RCC 7860 (cell line): ENCODE results near the gene ABCF2.

Experiments used
- DNase-seq: peaks from one replicate; pipeline ENCODE4 v3.0.0-alpha.2; 2015; ENCODE audit warnings: low spot score
- FAIRE-seq: peaks from 2 replicates; lab custom pipeline; 2012; peaks lifted over from hg19 to GRCh38; lab: Jason Lieb, UNC

ABCF2 gene

DNA sequence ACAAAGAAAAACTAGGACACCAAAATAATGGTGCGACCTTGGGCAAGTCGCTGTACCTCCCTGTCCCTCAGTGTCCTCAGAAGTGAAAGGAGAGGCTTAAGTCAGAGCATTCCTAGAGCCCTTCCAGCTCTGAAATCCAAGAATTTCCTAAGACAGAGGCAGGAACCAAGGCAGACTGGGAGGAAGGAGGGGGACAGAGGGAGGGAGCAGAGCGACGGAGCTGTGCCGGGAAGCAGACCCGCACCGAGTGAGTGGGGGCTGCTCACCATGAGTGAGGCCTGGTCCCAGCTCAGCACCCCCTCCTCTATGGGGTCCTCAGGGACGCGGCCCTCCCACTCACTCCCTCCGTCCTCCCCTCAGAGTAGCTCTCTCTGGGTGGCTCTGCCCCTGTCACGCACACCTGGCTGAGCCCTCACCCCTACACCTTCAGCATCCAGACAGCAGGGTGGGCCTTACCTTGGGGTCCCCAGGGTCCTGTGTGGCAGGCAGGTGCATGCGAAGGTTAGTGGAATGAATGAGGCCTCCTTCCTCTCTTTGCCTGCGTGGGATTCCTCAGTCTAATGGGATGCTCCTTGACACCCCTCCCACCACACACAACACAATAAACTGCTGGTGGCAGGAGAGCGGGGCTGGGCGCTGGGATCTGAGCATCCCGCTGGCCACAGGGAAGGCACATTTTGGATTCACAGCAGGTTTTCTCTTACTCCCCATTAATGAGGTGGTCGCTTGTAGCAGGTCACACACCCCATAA lies 26.1 kb upstream of the ABCF2 start:
- DNase-seq (no peak), FAIRE-seq (no peak)

DNA sequence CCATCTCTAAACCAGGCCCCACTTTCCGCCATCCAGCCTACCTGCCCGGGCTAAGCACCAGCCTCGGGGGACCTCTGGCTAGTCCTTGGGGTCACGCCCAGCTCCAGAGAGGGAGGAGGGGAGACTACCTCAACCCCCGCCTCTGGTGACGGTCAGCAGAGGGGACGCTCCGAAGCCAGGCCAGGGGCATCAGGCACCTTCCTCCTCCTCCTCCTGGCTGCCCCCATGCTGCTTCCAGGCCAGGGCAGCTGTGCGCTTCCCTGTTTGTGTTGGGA lies 25.5 kb upstream of the ABCF2 start:
- no peak for DNase-seq
- FAIRE-seq: no peak

DNA sequence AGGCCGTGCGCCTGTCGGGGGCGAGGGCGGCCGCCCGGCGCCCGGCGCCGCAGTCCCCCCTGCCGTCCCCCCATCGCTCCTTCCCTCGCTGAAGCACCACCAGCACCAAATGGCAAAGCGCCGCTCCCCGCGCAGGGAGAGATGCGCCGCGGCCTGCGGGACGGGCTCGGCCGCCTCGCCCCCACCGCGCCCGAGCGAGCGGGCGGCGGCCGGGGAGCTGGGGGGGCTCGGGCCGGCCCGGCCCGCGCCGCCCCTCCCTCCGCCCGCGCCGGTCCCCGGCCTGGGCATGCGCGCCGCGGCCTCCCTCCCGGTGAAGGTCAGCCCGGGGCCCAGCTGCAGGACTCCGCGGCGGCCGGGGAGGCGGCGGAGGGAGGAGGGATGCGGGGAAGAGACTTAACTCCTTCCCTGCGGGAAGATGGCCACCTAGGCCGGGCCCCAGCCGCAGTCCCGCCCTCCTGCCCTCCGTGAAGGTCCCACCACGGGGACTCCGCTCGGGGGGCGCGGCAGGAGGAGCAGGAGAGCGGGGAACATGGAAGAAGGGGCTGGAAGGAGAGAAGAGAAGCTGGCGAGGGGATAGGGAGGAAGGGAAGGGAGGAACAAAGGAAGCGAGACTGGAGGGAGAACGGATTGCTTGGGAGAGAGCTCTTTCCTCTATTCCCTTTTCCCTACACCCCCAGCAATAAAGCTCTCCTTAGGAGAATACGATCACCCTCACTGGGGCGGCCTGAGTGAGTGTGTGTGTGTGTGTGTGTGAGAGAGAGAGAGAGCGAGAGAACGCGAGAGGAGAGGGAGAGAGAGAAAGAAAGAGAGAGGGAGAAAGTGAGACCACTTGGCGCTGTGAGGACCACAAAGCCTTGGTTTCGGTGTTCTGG lies 24.9 kb upstream of the ABCF2 start:
- FAIRE-seq (no peak), DNase-seq (no peak)

DNA sequence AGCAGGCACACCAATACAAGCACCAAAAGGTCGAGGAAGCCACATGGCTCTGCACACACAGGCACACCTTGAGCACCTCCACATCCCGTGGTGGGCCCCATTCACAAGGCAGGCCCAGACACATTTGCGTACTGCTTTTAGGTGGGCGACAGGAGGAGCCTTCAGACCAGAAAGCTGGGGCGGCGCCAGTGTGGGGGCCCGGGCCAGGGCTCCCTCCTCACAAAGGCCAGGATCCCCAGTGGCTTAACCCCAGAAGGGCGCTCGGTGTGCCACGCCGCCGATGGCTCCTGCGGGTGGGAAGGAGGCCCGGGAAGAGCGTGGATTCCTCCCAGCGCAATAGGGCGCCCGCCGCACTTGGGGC lies 24.3 kb upstream of the ABCF2 start:
- DNase-seq (no peak), FAIRE-seq (no peak)

DNA sequence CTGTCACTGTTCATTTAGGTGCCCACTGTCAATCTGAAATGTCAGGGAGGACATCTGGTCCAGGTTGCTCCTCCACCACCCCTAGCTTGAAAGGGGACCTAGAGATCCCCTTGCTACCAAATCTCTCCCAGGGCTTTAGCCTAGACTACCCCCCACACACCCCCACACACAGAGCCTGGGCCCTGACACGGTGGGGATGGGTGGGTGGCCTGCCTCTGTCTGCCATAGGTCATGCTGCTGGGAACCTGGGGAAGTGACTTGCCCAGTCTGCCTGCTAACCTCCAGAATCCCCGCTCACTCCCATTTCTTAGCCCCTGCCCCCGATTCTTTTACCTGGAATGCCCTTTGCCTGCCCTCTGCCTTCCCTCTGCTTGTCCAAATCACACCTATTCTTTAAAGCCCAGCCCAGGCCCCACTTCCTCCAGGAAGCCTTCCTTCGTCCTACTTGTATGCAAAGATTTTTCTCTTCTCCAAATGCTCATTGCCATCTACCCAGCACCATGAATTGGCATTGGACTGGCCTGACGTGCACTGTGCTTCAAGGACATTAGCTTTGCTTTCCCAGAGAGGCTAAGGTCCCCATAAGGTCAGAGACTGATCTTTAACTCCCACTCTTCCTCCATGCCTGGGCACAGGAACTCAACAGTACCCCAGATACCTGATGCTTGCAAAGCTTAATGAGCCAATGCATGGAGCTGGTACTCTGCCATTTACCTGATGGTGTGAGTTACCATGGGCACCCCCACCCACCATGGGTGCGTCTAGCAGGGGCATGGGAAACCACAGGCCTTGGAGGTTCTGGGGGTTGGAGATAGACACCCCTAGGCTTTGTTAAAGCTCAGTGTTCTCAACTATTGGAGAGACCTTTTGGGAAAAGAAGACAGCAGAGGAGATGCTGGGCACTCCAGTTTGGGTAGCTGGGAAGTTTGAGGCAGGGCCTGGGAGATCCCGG lies 23.5 kb upstream of the ABCF2 start:
- FAIRE-seq (no peak), DNase-seq (no peak)

DNA sequence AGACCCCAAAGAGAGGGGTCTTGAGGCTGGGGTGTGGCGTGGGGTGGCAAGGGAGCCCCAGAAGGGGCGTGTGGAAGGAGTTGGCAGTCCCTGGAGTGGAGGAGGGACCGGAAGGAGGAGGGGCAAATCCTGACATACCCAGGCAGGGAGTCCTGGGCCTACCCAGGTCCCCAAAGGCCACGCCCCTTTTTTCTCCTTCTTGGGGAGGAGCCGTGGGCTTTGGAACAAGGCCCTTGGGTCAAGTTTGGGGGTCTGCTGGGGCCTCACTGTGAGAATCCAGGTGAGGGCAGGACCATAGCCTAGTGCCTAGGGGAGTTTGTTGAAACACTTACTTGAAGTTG lies 22.7 kb upstream of the ABCF2 start:
- DNase-seq: no peak
- no peak for FAIRE-seq

DNA sequence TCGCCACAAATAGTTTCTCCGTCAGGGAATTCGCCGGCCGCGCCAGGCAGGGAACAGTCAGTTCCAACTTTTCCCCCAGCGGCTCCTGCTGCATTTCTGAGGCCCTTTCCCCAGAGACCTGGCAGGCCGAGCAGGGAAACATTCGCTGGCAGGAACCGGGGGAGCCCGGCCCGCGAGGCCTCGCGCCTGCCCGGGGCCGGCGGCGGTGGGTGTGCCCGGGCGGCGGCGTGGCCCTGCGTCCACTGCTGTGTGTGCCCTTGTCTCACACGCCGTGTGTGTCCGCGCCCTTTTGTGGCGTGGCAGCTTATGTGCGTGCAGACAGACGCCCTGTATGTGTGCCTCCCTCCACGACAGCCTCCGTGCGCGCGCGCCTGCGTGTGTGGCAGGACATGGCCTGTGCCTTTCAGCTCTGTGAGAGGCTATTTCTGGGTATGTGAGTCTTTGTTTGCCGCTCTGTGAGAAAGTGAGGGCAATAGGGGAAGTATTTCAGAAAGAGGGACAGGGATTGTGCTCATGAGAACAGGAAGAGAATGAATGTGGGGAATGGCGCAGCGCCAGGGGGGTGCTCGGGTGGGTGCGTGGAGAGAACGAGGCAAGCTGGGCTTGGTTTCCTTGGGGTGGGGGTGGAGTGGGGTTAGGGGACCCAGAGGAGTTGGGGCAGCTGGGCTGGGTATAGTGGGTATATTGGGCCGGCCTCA lies 22.2 kb upstream of the ABCF2 start:
- FAIRE-seq (no peak), DNase-seq (peak; percentile 36)

DNA sequence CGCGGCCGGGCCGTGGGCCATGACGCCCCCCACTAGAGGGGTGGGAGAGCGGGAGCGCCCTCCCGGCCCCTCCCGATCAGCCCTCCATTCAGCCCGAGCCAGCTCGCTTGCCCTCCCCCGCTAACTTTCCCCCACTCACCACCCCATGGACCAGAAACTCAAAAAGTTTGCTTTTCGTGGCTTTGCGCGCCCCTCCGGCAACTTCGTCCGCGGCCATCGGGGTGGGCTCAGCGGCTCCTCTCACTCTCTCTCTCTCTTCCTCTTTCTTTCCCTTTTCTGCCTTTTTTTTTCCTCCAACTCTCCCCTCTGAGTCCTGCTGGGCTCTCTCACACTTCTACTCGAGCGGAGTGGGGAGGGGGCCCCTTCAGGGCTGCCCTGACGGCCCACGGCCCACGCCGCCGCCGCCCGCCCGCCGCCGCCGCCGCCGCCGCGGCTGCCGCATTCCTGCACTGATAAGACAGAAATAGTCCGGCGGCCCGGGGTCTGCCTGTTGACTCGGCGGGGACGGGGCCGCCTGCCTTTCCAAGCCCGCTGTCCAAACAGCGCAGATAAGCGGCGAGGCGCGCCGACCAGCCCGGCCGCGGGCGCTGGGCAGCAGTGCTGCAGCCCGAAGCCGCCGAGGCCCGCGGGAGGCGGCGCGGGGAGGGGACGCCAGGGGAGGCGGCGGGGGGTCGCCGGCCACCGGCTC lies 21.5 kb upstream of the ABCF2 start, which contains the start of gene SMARCD3:
TSS of gene SMARCD3 (minus strand) at position 349 of the 688 bp plus-strand sequence. CDS start at position 217, 132 bp downstream.
- FAIRE-seq (no peak), DNase-seq (peak; percentile 49)

DNA sequence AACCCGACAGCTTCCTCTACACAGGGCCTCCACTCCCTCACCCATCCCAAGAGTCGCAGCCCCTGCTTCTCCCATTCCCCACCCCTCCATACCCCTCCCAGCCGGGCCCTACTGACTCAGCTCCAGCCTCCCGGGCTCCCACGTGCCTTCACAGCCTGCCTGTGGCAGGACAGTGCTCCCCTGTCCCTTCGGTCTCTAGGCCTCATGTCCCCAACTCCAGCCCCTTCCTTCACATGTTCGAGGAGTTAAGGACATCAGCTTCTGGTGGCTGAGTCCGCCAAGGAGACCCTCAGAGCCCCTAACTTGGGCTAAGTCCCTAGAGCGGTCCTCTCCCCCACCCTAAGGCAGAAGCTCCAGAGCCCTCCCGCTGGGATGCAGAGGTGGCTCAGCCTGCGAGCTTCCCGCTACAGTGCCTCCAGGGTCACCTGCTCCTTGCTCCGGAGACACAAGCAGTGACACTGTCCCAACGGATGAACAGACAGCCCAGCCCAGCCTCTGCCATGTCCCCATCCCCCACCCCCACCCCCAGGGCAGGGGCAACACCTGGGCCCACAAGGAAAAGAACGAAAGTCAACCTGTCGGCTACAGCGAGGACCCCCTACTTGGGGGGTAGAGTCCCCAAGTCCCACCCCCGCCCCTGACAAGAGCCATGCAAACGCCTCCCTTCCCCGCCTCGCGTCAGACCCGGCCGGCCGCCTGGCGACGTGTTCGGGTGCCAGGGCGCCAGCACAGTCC lies 20.8 kb upstream of the ABCF2 start:
- peak; percentile 46 for DNase-seq
- no peak for FAIRE-seq

DNA sequence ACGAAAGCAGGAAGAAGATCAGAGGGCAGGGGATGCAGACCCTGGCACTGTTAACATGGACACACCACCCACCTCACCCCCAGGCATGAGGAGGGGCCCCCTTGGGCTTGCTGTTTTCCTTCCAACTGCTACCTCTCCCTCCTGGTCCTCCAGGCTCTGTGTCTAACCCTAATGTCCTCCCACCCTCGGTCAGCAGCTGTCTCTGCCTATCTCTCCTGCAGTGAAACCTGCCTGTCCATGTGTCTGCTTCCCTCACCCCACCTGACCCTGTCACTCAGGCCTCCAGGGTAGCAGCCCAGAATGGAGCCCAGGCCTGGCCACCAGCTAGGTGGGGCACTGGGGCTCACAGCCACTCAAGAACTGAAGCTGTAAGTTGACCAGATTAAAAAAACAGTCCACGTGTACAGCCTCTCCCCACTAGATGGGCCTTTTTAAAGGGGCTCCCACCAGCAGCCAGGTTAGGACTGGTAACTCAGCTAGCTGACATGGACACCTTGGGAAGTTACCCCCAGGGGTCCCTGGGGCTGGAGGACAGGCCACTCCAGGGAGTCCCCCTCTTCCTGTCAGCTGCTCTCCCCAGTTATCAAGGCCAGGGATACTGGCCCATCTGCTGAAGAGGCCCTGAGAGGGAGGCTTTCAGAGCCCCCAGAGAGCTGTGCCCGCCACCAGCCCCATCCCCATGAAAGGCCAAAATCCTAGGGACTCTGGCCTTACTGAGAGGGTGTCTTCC lies 20.0 kb upstream of the ABCF2 start:
- DNase-seq: no peak
- FAIRE-seq: no peak

DNA sequence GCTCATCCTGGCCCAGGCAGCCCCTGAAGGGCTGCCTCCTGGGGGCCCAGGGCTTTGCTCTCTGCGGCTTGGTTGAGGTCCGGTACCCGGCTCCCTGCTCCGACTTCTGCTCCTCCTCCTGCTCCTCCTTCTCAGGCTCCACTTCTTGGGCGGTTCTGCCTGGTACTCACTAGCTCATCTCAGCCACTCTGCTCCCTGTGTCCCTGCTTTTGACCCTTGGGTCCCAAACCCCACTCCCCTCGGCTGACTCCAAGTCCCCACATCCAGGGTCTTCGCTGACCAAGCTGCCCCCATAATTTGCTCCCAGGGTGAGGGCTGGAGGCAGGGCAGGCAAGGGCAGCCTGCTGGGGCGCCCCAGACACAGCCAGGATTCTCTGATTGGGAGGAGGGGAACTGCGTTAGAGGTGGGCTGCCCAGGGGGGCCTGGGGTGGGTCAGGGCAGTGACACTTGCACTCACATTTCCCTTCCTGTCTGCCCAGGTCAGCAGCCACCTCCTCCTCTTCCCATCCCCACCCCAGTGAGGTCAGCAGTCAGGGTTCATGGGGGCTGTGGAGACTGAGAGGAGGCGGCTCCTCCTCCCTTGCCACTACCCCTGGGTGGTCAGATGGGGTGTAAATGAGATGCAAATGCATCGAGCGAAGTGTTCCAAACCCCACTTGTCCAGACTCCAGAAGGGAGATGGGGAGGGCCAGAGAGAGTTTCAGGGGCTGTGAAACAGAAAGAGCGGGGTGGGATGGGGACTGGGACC lies 19.3 kb upstream of the ABCF2 start:
- DNase-seq (no peak), FAIRE-seq (no peak)

DNA sequence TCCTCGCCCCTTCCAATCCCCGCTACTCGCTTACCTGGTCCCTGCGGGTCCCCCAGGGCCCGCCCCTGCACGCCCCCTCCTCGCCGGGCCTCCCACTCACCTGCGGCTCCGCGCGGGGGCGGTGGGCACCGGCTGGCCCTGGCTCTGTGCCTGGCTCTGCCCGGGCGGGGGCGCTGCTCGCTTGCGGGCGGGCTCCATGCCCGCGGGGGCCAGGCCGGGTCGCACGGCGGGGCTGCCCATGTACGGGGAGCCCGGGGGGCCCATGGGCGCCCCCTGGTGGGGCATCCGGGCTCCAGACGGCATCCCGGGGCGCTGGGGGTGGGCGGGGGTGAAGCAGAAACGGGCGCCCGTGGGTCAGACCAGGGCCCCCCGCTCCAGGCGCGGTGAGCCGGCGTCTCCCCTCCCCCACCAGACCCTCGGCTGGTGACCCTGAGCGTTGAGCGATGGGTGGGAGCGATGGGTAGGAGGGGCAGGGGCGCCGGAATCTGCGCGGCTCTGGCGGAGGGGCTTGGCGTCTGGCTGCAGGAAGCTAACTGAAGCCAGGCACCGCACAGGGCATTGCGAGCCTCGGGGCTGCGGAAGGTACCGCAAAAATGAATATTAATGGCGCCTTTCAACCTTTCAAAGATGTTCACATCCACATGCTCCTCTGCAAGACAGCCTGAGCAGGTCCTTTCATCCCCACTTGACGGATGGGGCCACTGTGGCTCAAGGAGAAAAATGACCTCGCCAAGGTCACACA lies 18.5 kb upstream of the ABCF2 start:
- FAIRE-seq: no peak
- DNase-seq: no peak

DNA sequence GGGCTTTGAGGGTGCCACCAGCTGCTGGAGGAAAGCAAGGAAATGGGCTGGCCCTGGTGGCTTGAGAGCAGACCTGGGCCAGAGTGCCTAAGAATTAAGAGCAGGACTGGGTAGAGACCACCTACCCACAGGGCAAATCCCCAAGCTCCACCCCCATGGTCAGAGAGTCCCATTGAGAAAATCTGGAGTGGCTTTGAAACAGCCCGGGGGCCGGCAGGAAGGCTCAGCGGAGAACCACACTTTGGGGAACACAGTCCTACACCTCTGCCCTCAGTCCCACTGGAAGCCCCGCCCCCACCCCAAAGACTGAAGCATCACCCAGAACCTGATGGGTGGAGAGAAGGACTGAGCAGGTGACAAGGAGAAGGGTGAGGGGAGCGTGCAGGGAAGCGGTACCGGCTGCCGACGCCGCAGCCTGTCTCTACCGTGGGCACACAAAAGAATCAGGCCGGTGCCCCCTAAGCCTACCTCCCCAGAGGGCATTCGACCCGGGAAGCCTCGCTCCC lies 17.9 kb upstream of the ABCF2 start:
- FAIRE-seq (no peak), DNase-seq (no peak)

DNA sequence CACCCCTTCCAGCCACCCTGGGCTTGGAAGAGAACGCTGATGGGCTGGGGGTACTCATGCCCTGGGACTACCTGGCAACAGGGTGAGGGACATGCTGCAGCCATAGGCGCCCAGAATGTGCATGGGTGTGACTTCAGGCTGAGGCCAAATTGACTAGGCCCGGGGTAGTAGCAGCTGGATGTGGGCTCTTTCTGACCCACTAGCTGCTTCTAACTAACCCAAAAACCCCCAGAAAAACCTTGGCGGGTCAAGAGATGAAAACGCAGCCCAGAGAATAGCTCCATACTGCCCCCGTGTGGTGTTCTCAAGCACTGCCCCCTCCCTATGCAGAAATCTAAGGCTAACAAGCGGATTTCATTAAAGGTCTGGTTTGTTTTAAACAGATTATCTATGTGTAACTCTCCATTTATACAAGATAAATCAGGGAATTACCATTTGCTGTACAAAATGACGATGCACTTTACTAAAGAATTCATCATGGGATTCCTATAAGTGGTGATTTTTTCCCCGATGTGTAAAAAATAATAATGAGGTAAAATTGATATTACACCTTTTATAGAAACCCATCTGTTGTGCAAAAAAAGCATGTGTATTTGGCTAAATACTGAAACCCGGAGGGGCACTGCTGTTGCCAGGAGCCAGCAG lies 17.3 kb upstream of the ABCF2 start:
- FAIRE-seq (peak; percentile 62), DNase-seq (no peak)

DNA sequence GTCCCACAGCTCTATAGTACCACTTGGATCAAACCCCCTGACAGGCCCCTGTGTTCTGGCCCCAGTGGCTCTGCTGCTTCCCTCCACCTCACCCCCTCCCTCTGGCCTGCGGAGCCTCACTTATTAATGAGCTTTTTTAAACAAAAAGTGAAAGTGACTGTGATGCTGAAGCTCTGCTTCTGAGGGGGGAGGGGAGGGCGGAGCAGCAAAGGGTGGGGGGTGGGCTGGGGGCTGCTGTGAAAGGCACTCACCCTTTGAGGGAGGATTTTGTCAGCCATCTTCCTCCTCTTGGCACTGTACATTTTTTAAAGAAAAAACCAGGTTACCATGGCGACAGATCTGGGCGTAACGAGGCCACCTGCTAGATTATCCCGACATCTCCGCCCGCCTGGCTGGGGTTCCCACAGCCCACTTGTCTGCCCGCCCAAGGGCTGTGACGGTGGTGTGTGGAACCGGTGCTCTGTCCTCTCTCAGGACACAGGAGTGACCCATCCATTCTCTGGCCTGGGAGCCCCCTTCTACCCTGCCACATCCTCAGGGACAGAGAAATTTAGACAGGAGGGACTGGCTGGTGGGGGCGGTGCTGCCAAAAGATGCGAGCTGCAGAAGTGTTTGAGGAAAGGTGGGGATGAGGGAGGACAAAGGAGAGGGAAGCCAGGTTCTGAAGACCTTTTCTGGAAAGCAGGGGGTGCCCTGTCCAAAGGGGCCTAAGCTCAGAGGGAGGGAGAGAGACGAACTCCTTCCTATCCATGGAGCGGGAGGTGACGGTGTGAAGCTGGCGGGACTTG lies 16.6 kb upstream of the ABCF2 start:
- DNase-seq (no peak), FAIRE-seq (no peak)

DNA sequence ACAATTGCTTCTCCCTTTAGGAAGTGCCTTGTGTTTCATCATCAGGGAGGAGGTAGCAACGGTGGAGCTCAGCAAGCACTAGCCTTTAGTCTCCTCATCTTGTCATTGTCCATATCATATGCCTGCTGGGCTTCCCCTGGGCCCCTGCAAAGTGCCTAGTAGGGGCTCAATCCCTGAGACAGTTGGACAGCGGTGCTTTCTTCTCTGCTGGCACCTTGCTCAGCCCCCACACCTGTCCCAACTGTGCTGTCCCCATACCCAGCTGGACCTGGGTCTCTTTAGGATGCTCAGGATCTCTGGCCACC lies 16.0 kb upstream of the ABCF2 start:
- no peak for FAIRE-seq
- DNase-seq: no peak
